A673 (cell line): ENCODE measurements around the gene TXNDC16. TPM values are rescaled to one million over a fixed set of nuclear protein-coding genes. Genes with fewer than 3 reads are reported as not detected.

Experiments used
- BruUV-seq: library from RNA; stranded (reverse); fragments of 400-500 nt; replicated peaks from 2 replicates; lab custom pipeline; 2021; lab: Mats Ljungman, UMichigan
- CTCF ChIA-PET: fragments of 300-600 bp; sonication (Branson Sonifier 250); formaldehyde crosslinking; loops from one replicate; lab custom pipeline; 2022; ENCODE audit warnings: antibody characterized with exemption; lab: Charles Lee
- POLR2A ChIA-PET: fragments of 300-600 bp; sonication (Branson Sonifier 250); formaldehyde crosslinking; loops from one replicate; lab custom pipeline; 2022; ENCODE audit warnings: antibody characterized with exemption; ENCODE audit not compliant: low non-redundant PET; lab: Charles Lee
- DNase-seq: peaks from one replicate; pipeline ENCODE4 v3.0.0-alpha.2; 2015; ENCODE audit warnings: low spot score
- H3K27ac ChIP-seq: fragments of 200-600 bp; sonication (generic); 2 replicates; pipeline ENCODE4 v1.5.1; 2016; ENCODE audit warnings: mixed run types, low read depth, mild to moderate bottlenecking, mixed read lengths, antibody characterized with exemption, low read length; ENCODE audit not compliant: poor library complexity, severe bottlenecking
- H3K27me3 ChIP-seq: fragments of 200-600 bp; sonication (generic); replicated peaks from 2 replicates; pipeline ENCODE4 v1.6.1; 2017; ENCODE audit warnings: mixed run types, low read depth, mild to moderate bottlenecking, mixed read lengths, antibody characterized with exemption, low read length; ENCODE audit not compliant: insufficient read depth, poor library complexity
- H3K36me3 ChIP-seq: fragments of 200-600 bp; sonication (generic); 2 replicates; pipeline ENCODE4 v1.6.1; 2016; ENCODE audit warnings: mixed run types, mild to moderate bottlenecking, mixed read lengths, antibody characterized with exemption, low read length; ENCODE audit not compliant: insufficient read depth, poor library complexity, severe bottlenecking
- H3K4me1 ChIP-seq: fragments of 200-600 bp; sonication (generic); 2 replicates; pipeline ENCODE4 v1.6.1; 2017; ENCODE audit warnings: mixed run types, mild to moderate bottlenecking, mixed read lengths, antibody characterized with exemption, low read length; ENCODE audit not compliant: insufficient read depth, poor library complexity, severe bottlenecking
- H3K4me3 ChIP-seq: fragments of 200-600 bp; sonication (generic); 2 replicates; pipeline ENCODE4 v1.5.1; 2016; ENCODE audit warnings: low read depth, mixed run types, mild to moderate bottlenecking, mixed read lengths, low read length; ENCODE audit not compliant: poor library complexity, severe bottlenecking
- H3K9me3 ChIP-seq: fragments of 200-600 bp; sonication (generic); 2 replicates; pipeline ENCODE4 v1.6.1; 2016; ENCODE audit warnings: mixed run types, low read depth, mild to moderate bottlenecking, mixed read lengths, antibody characterized with exemption, low read length; ENCODE audit not compliant: poor library complexity, severe bottlenecking
- EZH2 ChIP-seq: fragments of 200-600 bp; sonication (generic); IDR thresholded peaks from 2 replicates; pipeline ENCODE4 v1.6.1; 2017; ENCODE audit warnings: borderline replicate concordance, low read depth, mild to moderate bottlenecking, mixed read lengths, antibody characterized with exemption, low read length; ENCODE audit not compliant: poor library complexity, severe bottlenecking
- intact Hi-C: fragments of 100-400 bp; cut with micrococcal nuclease; formaldehyde crosslinking; loops from one replicate; pipeline ENCODE4 v1.10.0; 2022; ENCODE audit not compliant: unreplicated experiment
- total RNA-seq: library from RNA; stranded (reverse); gene quantifications from 2 replicates; pipeline ENCODE4 v1.2.3, GENCODE V29; 2021
- TF ChIP-seq, protein P1 (sequence below): fragments of 300-800, 200-600 bp; sonication (generic); conservative IDR thresholded peaks from 2 replicates; pipeline ENCODE4 v1.5.1; 2017; ENCODE audit warnings: low read depth, mild to moderate bottlenecking, antibody characterized with exemption, low read length, moderate library complexity, mixed read lengths

TXNDC16 gene
- total RNA-seq, 1 experiment from 2014 or later, result 4.8 TPM

GRCh38 chr14:52458721-52459085, 93.6 kb downstream of the TXNDC16 start:
- CTCF ChIA-PET, result interaction anchor here (0.5 kb wide), 1 partner anchor 37 kb away, joined by 6 read pairs; no protein-coding TSS in a partner anchor

DNA sequence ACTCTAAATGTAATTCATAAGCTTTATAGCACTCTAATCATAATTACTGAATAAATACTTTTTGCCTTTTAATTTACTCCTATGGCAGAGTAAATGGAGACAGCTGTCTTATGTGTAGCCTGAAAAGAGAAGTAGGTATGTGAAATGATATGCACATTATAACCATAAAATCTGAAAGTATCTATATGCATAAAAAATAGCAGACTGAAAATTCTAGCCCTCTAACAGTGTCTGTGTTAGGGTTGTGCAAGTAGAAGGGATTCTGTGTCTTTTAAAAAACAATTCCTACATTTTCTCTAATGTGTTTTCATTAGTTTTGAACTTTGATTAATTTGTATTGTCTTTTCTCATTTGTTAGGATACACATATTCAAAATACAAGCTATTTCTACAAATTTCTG, 94.9 kb downstream of the TXNDC16 start:
- no TSS peak for BruUV-seq
- intact Hi-C loops, result loop anchor here (10.0 kb wide), 1 partner anchor 507 kb away; no protein-coding TSS in a partner anchor
- no peaks in the 10 kb centered on the region for H3K36me3 ChIP-seq
- TF ChIP-seq, protein P1, sequence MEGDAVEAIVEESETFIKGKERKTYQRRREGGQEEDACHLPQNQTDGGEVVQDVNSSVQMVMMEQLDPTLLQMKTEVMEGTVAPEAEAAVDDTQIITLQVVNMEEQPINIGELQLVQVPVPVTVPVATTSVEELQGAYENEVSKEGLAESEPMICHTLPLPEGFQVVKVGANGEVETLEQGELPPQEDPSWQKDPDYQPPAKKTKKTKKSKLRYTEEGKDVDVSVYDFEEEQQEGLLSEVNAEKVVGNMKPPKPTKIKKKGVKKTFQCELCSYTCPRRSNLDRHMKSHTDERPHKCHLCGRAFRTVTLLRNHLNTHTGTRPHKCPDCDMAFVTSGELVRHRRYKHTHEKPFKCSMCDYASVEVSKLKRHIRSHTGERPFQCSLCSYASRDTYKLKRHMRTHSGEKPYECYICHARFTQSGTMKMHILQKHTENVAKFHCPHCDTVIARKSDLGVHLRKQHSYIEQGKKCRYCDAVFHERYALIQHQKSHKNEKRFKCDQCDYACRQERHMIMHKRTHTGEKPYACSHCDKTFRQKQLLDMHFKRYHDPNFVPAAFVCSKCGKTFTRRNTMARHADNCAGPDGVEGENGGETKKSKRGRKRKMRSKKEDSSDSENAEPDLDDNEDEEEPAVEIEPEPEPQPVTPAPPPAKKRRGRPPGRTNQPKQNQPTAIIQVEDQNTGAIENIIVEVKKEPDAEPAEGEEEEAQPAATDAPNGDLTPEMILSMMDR, result no peak
- no peak for TF ChIP-seq EZH2
- POLR2A ChIA-PET, result no interaction called here
- H3K4me3 ChIP-seq, result no peak overlapping the region
- H3K27ac ChIP-seq, result no peak overlapping the region
- H3K27me3 ChIP-seq, result no peaks in the 10 kb centered on the region
- no peaks in the 10 kb centered on the region for H3K4me1 ChIP-seq
- CTCF ChIA-PET, result interaction anchor here (0.5 kb wide), 1 partner anchor 618 kb away, joined by 8 read pairs; no protein-coding TSS in a partner anchor
- peaks cover 11% of the 10 kb centered on the region for H3K9me3 ChIP-seq
- no peak for DNase-seq

More at GRCh38 chr14:52458721-52459085, 93.6 kb downstream of the TXNDC16 start:
- H3K9me3 ChIP-seq, result peaks cover 11% of the 10 kb centered on the region
- no peaks in the 10 kb centered on the region for H3K36me3 ChIP-seq
- intact Hi-C loops, result loop anchor here (10.0 kb wide), 1 partner anchor 506 kb away; no protein-coding TSS in a partner anchor
- TF ChIP-seq EZH2, result no peak
- TF ChIP-seq, protein P1, result no peak
- no peaks in the 10 kb centered on the region for H3K4me1 ChIP-seq
- no TSS peak for BruUV-seq
- POLR2A ChIA-PET, result no interaction called here
- no peaks in the 10 kb centered on the region for H3K27me3 ChIP-seq
- no peak overlapping the region for H3K4me3 ChIP-seq
- no peak for DNase-seq
- no peak overlapping the region for H3K27ac ChIP-seq

DNA sequence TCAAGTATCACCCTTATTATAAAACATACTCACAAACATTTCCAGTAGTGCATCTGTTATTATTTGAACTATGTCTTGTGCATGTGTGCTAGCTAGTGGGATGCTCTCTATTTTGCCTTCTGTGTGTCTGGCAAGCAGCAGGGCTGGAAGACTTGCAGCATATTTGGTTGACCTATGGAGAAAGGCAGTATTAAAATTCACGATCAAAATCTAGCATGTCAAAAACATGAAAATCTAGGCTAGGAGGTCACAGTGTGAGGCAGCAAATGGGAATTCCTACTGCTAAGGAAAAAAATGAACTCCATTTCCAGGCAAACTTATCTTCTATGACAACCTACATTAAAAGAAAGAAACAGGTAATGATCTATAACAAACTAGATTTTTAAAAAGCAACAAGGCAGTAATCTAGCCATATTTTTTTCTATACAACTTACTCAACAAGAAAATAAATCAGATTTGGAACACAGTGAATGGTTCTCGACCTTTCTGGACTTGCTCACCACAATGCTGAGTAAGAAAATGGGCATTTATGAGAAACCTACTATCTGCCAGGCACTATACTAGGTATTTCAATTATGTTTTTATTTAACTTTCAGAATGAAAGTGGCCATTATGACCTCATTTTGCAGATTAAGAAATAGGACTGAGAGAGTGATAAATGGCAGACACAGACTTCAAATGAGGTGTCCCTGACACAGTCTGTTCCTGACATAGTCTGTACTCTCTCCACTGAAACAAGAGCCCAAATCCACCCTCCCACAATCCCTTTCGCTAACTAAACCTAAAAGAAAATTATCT, 96.8 kb downstream of the TXNDC16 start:
- ChIA-PET POLR2A (no interaction called here), CTCF (no interaction called here)
- Histone ChIP-seq H3K27me3 (no peaks in the 10 kb centered on the region), H3K4me1 (no peaks in the 10 kb centered on the region), H3K36me3 (no peaks in the 10 kb centered on the region), H3K4me3 (no peak overlapping the region), H3K27ac (no peak overlapping the region), H3K9me3 (no peaks in the 10 kb centered on the region)
- intact Hi-C loops, result loop anchor here (10.0 kb wide), 1 partner anchor 509 kb away; no protein-coding TSS in a partner anchor
- no TSS peak for BruUV-seq
- TF ChIP-seq, protein P1, result no peak
- TF ChIP-seq EZH2, result no peak
- no peak for DNase-seq
